ENCODE data around the gene SYT8.

SYT8 gene

GRCh38 chr11:1817511-1817910 is 17.3 kb upstream of the SYT8 start:
- no peak for DNase-seq (ENCODE audit: low read depth)

DNA sequence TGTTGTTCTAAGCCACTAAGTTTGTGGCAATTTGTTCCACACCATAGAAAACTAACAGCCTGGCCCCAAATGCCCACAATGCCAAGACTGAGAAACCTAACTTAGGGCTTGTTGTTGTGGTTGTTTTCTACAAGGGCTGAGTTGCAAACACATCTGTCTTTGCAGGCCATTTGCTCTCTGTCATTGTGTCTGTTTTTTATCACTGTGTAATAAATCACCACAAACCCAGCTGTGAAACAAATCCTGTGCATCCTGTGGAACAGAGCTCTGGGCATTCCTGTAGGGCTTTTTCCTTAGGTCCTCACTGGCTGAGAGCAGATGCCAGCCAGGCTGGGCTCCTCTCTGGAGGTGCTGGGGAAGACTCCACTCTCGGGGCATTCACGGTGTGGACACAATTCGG is 15.7 kb upstream of the SYT8 start:
- DNase-seq (ENCODE audit: low read depth), result no peak

- DNase-seq (ENCODE audit: low read depth), result no peak
Measured at GRCh38 chr11:1820463-1821325, 14.1 kb upstream of the SYT8 start.

DNA sequence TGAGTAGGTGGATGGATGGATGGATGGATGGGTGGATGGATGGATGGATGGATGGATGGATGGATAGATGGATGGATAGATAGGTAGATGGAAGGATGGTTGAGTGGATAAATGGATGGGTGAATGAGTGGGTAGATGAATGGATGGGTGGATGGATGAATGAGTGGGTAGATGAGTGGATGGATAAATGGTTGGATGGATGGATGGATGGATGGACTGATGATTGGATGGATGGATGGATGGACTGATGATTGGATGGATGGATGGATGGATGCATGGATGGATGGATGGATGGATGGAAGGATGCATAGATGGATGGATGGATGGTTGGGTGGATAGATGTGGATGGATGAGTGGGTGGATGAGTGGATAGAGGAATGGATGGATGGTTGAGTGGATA is 13.2 kb upstream of the SYT8 start:
- no peak for DNase-seq (ENCODE audit: low read depth)

GRCh38 chr11:1822648-1823375 is 12.0 kb upstream of the SYT8 start:
- DNase-seq (ENCODE audit: low read depth), result no peak

DNA sequence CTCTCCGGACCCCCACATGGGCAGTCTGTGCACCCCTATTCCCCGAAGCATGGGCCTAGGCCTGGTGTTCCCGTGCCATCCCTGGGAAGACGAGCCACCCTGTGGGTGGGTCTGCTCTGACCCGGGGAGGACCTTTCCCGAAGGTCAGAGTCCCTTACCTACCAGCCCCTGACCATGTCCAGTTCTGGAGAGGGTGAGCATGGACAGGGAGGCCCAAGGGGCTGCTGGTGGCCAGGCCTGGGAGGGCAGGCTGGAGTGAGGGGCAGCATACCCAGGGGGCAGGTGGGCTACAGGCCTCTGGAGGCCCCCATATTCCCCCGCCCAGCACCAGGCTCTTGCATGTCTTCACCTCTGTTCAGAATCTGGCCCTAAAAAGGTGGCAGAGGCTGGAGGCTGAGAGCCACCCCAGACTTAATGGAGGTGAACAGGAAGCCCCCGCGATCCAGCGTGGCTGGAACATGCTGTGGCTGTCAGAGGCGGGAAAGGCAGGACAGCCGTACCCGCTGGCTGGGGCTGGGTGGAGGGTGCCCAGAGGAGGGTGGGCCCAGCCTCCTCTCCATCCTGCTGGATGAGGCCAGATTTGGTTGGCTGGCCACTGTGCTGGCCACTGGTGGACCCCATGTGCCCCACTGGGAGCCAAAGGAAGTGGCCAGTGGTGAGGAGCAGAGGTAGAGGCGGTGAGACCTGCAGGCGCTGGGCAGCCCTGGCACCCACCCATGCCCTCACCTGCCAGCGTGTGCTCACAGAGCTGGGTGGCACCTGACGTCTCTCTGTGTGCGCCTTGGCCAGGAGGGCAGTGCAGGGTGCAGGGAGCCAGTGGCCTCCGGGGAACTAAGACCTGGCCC is 11.2 kb upstream of the SYT8 start:
- DNase-seq (ENCODE audit: low read depth), result no peak

GRCh38 chr11:1824221-1825038 is 10.4 kb upstream of the SYT8 start:
- DNase-seq (ENCODE audit: low read depth), result no peak

GRCh38 chr11:1825039-1825740 is 9.6 kb upstream of the SYT8 start:
- DNase-seq (ENCODE audit: low read depth), result no peak

DNA sequence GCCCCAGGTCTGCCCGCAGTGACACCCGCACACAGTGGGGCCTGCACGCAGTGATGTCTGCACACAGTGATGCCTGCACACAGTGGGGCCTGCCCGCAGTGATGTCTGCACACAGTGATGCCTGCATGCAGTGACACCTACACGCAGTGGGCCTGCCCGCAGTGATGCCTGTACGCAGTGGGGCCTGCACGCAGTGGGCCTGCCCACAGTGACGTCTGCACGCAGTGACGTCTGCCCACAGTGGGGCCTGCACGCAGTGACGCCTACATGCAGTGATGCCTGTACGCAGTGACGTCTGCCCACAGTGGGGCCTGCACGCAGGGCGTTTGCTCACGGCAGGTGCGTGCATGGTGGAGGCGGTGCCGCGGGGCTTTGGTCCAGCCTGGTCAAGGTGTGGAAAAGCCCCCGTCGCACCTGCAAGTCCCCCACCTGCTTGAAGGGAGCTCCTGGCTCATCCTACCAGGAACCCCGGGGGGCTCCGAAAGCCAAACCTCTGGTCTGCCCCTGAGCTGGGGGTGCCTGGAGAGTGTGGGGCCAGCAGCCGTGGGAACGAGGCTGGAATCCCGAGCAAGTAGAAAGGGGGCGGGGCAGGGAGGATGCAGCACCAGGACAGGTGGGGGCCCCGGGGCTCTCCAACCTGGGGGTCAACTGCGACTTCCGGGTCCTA is 8.9 kb upstream of the SYT8 start:
- no peak for DNase-seq (ENCODE audit: low read depth)

DNA sequence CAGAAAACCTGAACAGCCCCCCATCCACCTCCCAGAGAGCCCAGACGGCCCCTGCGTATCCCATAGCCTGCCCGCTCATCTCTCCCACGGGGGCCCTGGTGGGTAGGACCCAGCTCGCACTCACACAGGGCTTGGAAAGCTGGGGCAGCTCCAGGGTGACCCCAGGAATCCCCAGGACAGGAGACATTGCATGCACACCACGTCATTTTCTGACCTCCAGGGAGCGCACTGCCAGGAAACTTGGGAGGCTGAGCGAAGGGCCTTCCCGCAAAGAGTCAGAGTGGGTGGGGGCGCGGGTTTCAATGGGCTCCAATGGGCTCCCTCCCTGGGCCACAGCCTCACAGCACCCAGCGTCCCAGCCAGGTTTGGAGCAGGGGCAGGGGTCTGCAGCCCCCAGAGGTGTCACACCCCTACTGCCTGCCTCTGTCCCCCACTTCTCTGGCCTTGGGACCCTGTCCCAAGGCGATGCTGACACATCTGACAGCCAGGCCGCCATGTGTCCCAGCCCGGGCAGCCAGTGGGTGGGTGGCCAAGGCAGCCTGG is 8.2 kb upstream of the SYT8 start:
- no peak for DNase-seq (ENCODE audit: low read depth)

DNA sequence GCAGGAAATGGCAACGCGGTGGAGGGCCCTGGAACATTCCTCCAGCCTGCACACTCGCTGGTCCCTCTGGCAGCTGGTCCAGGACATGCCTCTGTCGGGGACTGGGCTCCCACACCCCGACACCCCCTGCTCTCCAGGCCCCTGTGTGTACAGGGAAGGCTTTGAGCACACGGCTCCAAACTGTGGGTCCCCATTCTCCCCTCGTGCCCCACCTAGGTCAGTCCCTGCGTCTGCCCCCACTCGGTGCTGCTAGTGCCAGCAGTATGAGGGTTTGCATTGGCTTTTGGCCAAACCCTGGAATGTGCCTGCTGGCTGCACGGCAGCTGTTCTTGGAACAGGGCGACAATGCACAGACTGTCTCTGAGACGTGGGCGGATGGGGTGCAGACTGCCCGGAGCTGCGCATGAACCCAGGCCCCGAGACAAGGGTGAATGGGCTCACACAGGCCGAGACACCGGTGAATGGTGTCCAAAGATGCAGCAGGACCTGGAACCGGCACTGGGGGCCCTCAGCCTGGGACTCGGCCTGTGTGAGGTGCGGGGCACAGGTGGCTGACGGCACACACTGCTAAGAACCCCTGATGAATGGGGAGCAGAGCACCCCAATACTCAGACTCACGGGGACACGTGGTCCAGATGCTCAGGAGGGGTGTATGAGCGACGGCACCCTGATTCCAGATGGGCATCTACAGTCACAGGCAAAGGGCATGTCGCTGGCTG is 7.5 kb upstream of the SYT8 start:
- no peak for DNase-seq (ENCODE audit: low read depth)

- no peak for DNase-seq (ENCODE audit: low read depth)
Measured at GRCh38 chr11:1827931-1828330, 6.9 kb upstream of the SYT8 start.

DNA sequence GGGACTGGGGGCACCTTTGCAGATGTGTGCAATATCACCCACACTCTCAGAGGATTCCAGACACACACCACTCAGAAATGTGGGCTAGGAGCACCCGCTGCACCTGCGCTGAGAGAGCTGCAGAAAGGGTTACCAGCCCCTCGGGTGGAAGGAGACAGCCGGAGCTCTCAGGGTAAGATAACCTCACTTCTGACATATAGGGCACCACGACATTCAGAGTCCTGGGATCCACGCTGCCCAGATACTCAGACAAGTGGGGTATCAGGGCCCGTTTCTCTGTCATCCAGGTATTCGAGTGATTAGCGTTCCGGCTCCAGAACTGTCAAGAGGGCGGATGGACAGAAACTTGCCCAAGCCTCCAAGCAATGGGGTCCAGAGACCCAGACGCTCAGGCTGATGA is 6.2 kb upstream of the SYT8 start:
- DNase-seq (ENCODE audit: low read depth), result no peak

GRCh38 chr11:1829039-1829820 is 5.6 kb upstream of the SYT8 start:
- no peak for DNase-seq (ENCODE audit: low read depth)

GRCh38 chr11:1830004-1830321 is 4.8 kb upstream of the SYT8 start:
- DNase-seq (ENCODE audit: low read depth), result no peak

DNA sequence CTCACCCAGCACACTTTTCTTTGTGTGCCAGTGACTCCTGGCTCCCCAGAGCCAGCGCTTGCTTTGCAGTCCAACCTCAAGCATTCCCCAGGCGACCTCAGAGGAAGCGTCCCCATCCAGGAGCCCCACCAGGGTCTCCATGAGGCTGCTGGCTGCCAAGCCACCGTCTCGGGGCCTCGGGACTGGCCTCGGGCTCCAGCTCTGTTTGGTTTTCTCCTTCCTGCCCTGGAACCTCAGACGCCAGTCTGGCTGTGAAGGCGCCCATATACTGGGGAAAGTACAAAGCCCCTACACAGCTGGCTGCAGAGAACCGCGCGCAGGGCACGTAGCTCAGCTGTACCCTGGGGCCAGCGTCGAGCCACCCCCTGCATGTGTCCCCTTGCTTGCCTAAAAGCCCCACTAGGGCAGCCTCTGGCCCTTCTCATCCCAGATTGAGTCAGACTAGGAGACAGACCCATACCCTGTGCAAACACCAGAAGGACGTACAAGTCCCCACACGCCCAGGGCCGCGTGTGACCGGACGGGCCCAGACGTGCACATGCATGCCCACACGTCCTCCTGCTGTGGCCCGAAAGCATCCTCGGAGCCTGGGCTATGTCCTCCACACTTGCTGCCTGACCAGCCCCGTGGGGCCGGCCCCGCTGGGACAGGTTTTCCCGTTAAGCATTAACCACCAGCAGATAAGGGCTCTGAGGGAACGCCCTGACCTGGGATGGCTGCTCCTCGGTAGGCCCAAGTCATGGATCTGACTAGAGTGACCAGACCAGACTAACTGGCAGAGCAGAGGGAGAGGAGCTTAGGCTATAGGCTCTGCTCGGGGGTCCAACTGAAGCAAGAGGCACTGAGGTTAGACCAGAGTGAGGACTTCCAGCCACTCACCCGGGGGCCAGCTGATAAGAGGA is 4.2 kb upstream of the SYT8 start:
- DNase-seq (ENCODE audit: low read depth), result no peak

GRCh38 chr11:1831338-1832210 is 3.2 kb upstream of the SYT8 start:
- no peak for DNase-seq (ENCODE audit: low read depth)
